Neural cell (in vitro differentiated cells): ENCODE measurements around the gene CHRNA4.

Source experiments
- EZH2 ChIP-seq: fragments of 200-600, 300-800 bp; shearing (Covaris generic), sonication (generic); IDR thresholded peaks from 2 replicates; pipeline ENCODE4 v1.6.1; 2014; ENCODE audit warnings: antibody characterized with exemption, low read length, borderline replicate concordance, mild to moderate bottlenecking; ENCODE audit not compliant: insufficient read depth, poor library complexity, severe bottlenecking
- POLR2AphosphoS5 ChIP-seq: IDR thresholded peaks from 2 replicates; pipeline ENCODE4 v1.6.1; 2012
- RAD21 ChIP-seq: fragments of 450-650 bp; conservative IDR thresholded peaks from 2 replicates; pipeline ENCODE4 v1.6.1; 2014; ENCODE audit warnings: antibody characterized with exemption, mild to moderate bottlenecking, moderate library complexity
- TF ChIP-seq, protein P1 (sequence below): fragments of 450-650 bp; IDR thresholded peaks from 2 replicates; pipeline ENCODE4 v1.5.1; 2014; ENCODE audit warnings: antibody characterized with exemption, mild to moderate bottlenecking, moderate library complexity; ENCODE audit not compliant: poor library complexity, severe bottlenecking
- TF ChIP-seq, protein P2 (sequence below): IDR thresholded peaks from 2 replicates; pipeline ENCODE4 v1.6.1; 2012; ENCODE audit warnings: borderline replicate concordance

DNA sequence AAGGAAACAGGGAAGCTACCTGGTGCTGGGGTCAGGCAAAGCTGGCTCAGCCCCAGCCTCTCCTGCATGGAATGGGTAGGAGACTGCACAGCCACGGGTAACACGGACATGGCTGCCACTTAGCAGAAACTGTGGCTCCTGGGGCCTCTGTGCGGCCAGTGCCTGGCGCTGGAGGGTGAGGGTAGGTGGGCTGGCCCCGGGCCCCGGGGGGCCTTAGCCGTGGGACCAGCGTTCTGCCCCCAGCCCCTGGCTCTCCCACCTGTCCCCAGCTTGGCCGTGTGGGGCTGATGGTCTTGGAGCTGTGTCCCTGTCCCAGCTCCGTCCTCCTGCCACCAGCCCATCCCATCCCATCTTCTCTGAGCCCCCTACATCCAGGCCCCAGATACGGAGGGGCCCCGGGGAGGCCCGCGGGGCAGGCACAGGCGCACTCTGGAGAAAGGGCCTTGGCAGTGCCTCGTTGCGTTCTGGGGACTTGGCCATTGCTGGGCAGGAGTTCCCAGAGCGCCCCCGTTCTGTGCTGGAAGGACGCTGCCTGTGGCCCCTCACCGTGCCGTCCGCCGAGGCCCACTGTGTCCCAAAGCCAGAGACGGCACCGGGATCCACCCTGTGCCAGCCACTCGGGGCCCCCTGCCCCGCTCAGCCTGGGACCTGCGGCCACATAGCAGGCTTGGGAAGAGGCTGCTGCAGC, 12.2 kb downstream of the CHRNA4 start:
- TF ChIP-seq, protein P1, sequence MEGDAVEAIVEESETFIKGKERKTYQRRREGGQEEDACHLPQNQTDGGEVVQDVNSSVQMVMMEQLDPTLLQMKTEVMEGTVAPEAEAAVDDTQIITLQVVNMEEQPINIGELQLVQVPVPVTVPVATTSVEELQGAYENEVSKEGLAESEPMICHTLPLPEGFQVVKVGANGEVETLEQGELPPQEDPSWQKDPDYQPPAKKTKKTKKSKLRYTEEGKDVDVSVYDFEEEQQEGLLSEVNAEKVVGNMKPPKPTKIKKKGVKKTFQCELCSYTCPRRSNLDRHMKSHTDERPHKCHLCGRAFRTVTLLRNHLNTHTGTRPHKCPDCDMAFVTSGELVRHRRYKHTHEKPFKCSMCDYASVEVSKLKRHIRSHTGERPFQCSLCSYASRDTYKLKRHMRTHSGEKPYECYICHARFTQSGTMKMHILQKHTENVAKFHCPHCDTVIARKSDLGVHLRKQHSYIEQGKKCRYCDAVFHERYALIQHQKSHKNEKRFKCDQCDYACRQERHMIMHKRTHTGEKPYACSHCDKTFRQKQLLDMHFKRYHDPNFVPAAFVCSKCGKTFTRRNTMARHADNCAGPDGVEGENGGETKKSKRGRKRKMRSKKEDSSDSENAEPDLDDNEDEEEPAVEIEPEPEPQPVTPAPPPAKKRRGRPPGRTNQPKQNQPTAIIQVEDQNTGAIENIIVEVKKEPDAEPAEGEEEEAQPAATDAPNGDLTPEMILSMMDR, result no peak
- TF ChIP-seq POLR2AphosphoS5, result no peak
- no peak for TF ChIP-seq EZH2
- TF ChIP-seq, protein P2, sequence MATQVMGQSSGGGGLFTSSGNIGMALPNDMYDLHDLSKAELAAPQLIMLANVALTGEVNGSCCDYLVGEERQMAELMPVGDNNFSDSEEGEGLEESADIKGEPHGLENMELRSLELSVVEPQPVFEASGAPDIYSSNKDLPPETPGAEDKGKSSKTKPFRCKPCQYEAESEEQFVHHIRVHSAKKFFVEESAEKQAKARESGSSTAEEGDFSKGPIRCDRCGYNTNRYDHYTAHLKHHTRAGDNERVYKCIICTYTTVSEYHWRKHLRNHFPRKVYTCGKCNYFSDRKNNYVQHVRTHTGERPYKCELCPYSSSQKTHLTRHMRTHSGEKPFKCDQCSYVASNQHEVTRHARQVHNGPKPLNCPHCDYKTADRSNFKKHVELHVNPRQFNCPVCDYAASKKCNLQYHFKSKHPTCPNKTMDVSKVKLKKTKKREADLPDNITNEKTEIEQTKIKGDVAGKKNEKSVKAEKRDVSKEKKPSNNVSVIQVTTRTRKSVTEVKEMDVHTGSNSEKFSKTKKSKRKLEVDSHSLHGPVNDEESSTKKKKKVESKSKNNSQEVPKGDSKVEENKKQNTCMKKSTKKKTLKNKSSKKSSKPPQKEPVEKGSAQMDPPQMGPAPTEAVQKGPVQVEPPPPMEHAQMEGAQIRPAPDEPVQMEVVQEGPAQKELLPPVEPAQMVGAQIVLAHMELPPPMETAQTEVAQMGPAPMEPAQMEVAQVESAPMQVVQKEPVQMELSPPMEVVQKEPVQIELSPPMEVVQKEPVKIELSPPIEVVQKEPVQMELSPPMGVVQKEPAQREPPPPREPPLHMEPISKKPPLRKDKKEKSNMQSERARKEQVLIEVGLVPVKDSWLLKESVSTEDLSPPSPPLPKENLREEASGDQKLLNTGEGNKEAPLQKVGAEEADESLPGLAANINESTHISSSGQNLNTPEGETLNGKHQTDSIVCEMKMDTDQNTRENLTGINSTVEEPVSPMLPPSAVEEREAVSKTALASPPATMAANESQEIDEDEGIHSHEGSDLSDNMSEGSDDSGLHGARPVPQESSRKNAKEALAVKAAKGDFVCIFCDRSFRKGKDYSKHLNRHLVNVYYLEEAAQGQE, result no peak
- TF ChIP-seq RAD21, result no peak
